Trophoblast cell (in vitro differentiated cells and primary cell): ENCODE results near the gene TOPBP1.

Experiments used
- DNase-seq, 2 donors: peaks; one replicate each; pipeline ENCODE4 v3.0.0-alpha.2; 2016
- H2AFZ ChIP-seq: 2 replicates; pipeline ENCODE4 v1.6.1; 2013; ENCODE audit warnings: low read length, moderate library complexity, mild to moderate bottlenecking; ENCODE audit not compliant: insufficient read depth, poor library complexity
- H2AK5ac ChIP-seq: 2 replicates; pipeline ENCODE4 v1.6.1; 2013; ENCODE audit warnings: mild to moderate bottlenecking, low read length
- H2BK120ac ChIP-seq: 2 replicates; pipeline ENCODE4 v1.6.1; 2013; ENCODE audit warnings: low read length, mild to moderate bottlenecking, moderate library complexity; ENCODE audit not compliant: insufficient read depth, poor library complexity
- H2BK12ac ChIP-seq: 2 replicates; pipeline ENCODE4 v1.6.1; 2013; ENCODE audit warnings: mild to moderate bottlenecking, low read length, moderate library complexity
- H2BK5ac ChIP-seq: 2 replicates; pipeline ENCODE4 v1.6.1; 2013; ENCODE audit warnings: low read length, low read depth, moderate library complexity, mild to moderate bottlenecking; ENCODE audit not compliant: poor library complexity
- H3K14ac ChIP-seq: 2 replicates; pipeline ENCODE4 v1.6.1; 2013; ENCODE audit warnings: mild to moderate bottlenecking, low read length
- H3K18ac ChIP-seq: 2 replicates; pipeline ENCODE4 v1.6.1; 2013; ENCODE audit warnings: mild to moderate bottlenecking, low read length
- H3K23ac ChIP-seq: 2 replicates; pipeline ENCODE4 v1.6.1; 2013; ENCODE audit warnings: low read length
- H3K27ac ChIP-seq: 2 replicates; pipeline ENCODE4 v1.5.1; 2013; ENCODE audit warnings: low read depth, mild to moderate bottlenecking, inconsistent platforms, low read length, moderate library complexity
- H3K27me3 ChIP-seq: 2 replicates; pipeline ENCODE4 v1.6.1; 2013; ENCODE audit warnings: inconsistent platforms, mild to moderate bottlenecking, low read length, moderate library complexity; ENCODE audit not compliant: insufficient read depth
- H3K36me3 ChIP-seq, 2 experiments: 1 replicate in 1 of 2; 2 replicates in 1 of 2; pipeline ENCODE4 v1.6.1; 2013; ENCODE audit warnings: low read length in 2 of 2, mild to moderate bottlenecking in 2 of 2, moderate library complexity in 1 of 2; ENCODE audit not compliant: insufficient read depth in 2 of 2, control insufficient read depth in 1 of 2
- H3K4ac ChIP-seq: 2 replicates; pipeline ENCODE4 v1.6.1; 2013; ENCODE audit warnings: low read depth, mild to moderate bottlenecking, low read length, moderate library complexity
- H3K4me1 ChIP-seq, 2 experiments: 1 replicate in 1 of 2; 2 replicates in 1 of 2; pipeline ENCODE4 v1.6.1; 2013; ENCODE audit warnings: low read length in 2 of 2, mild to moderate bottlenecking in 2 of 2, moderate library complexity in 1 of 2; ENCODE audit not compliant: insufficient read depth in 2 of 2, control insufficient read depth in 1 of 2
- H3K4me2 ChIP-seq: 2 replicates; pipeline ENCODE4 v1.6.1; 2013; ENCODE audit warnings: inconsistent platforms, mild to moderate bottlenecking, low read length, moderate library complexity
- H3K4me3 ChIP-seq: 2 replicates; pipeline ENCODE4 v1.5.1; 2013; ENCODE audit warnings: mild to moderate bottlenecking, low read depth, low read length, inconsistent platforms
- H3K79me1 ChIP-seq: one replicate; pipeline ENCODE4 v1.6.1; 2013; ENCODE audit warnings: low read length
- H3K79me2 ChIP-seq: 2 replicates; pipeline ENCODE4 v1.6.1; 2013; ENCODE audit warnings: low read length, mild to moderate bottlenecking; ENCODE audit not compliant: control insufficient read depth, insufficient read depth, poor library complexity
- H3K9ac ChIP-seq: 2 replicates; pipeline ENCODE4 v1.6.1; 2013; ENCODE audit warnings: mild to moderate bottlenecking, low read length
- H3K9me3 ChIP-seq: 2 replicates; pipeline ENCODE4 v1.6.1; 2013; ENCODE audit warnings: low read depth, mild to moderate bottlenecking, control low read depth, inconsistent platforms, low read length; ENCODE audit not compliant: insufficient read depth
- H4K12ac ChIP-seq: 2 replicates; pipeline ENCODE4 v1.6.1; 2013; ENCODE audit warnings: low read depth, mild to moderate bottlenecking, low read length, moderate library complexity
- H4K8ac ChIP-seq: 2 replicates; pipeline ENCODE4 v1.6.1; 2013; ENCODE audit warnings: low read depth, mild to moderate bottlenecking, low read length, moderate library complexity
- H4K91ac ChIP-seq: one replicate; pipeline ENCODE4 v1.6.1; 2013; ENCODE audit warnings: low read depth, mild to moderate bottlenecking, low read length, moderate library complexity
- WGBS: extraction: QIAGEN DNeasy Blood & Tissue Kit; methylation state at CpG from one replicate; pipeline ENCODE4 v1.1.7; 2013; ENCODE audit warnings: missing lambda C conversion rate; ENCODE audit not compliant: insufficient read length, insufficient coverage; ENCODE audit errors: extremely low coverage; 5-methylcytosine and 5-hydroxymethylcytosine counted together

Gene TOPBP1

DNA sequence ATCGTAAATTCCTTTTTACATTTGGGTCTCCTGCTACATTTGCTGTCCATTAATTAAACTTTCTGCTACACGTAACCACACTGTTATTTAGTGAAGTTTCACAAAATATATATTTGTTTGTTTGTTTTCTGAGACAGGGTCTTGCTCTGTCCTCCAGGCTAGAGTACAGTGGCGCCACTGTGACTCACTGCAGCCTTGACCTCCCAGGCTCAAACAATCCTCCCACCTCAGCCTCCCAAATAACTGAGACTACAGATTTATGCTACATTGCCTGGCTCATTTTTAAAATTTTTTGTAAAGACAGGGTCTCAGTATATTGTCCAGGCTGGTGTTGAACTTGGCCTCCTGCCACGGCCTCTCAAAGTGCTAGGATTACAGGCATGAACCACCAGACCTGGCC, 20.5 kb downstream of the TOPBP1 start:
- H3K79me2 ChIP-seq = no peaks in the 10 kb centered on the region
- H3K23ac ChIP-seq = no peak overlapping the region
- WGBS = no CpG with 5 or more reads among the region's 4 CpGs
- H3K4me1 ChIP-seq = no peaks in the 10 kb centered on the region
- DNase-seq = no peak
- no peaks in the 10 kb centered on the region for H3K9me3 ChIP-seq
- no peak overlapping the region for H2BK5ac ChIP-seq
- no peak overlapping the region for H3K14ac ChIP-seq
- H3K9ac ChIP-seq = no peak overlapping the region
- H2AFZ ChIP-seq = no peak overlapping the region
- no peak overlapping the region for H3K27ac ChIP-seq
- H3K27me3 ChIP-seq = no peaks in the 10 kb centered on the region
- H2BK120ac ChIP-seq = no peak overlapping the region
- no peak overlapping the region for H3K4me3 ChIP-seq
- H4K91ac ChIP-seq = no peak overlapping the region
- H3K4me2 ChIP-seq = no peak overlapping the region
- no peaks in the 10 kb centered on the region for H3K79me1 ChIP-seq
- no peak overlapping the region for H3K4ac ChIP-seq
- no peak overlapping the region for H2AK5ac ChIP-seq
- peaks cover 14 to 23% of the 10 kb centered on the region in 2 experiments for H3K36me3 ChIP-seq
- H4K8ac ChIP-seq = no peak overlapping the region
- no peak overlapping the region for H2BK12ac ChIP-seq
- H4K12ac ChIP-seq = no peak overlapping the region
- H3K18ac ChIP-seq = no peak overlapping the region

DNA sequence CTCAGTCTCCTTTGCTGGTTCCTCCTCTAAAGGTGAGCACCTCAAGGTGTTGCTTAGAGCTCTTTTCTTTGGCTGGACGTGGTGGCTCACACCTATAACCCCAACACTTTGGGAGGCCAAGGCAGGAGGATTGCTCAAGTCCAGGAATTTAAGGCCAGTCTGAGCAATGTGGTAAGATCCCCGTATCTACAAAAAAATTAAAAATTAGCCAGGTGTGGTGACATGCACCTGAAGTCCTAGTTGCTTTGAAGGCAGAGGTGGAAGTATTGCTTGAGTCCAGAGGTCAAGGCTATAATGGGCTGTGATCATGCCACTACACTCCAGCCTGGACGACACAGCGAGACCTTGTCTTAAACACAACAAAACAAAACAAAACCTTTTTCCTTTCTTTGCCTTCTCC, 28.3 kb downstream of the TOPBP1 start:
- no peak overlapping the region for H2AK5ac ChIP-seq
- H3K23ac ChIP-seq = no peak overlapping the region
- no peak overlapping the region for H2BK12ac ChIP-seq
- no peak overlapping the region for H3K18ac ChIP-seq
- no peak overlapping the region for H3K4me3 ChIP-seq
- H4K12ac ChIP-seq = no peak overlapping the region
- H3K27me3 ChIP-seq = no peaks in the 10 kb centered on the region
- H3K36me3 ChIP-seq = peaks cover 28 to 33% of the 10 kb centered on the region in 2 experiments
- H3K4ac ChIP-seq = no peak overlapping the region
- no peaks in the 10 kb centered on the region for H3K79me2 ChIP-seq
- H3K27ac ChIP-seq = no peak overlapping the region
- H3K4me1 ChIP-seq = no peaks in the 10 kb centered on the region
- H3K4me2 ChIP-seq = no peak overlapping the region
- H3K9me3 ChIP-seq = no peaks in the 10 kb centered on the region
- H3K14ac ChIP-seq = no peak overlapping the region
- no peak overlapping the region for H2BK120ac ChIP-seq
- no peak overlapping the region for H2BK5ac ChIP-seq
- H4K91ac ChIP-seq = no peak overlapping the region
- DNase-seq = no peak
- no peak overlapping the region for H3K9ac ChIP-seq
- WGBS = no CpG with 5 or more reads among the region's 4 CpGs
- H2AFZ ChIP-seq = no peak overlapping the region
- H4K8ac ChIP-seq = no peak overlapping the region
- H3K79me1 ChIP-seq = no peaks in the 10 kb centered on the region

DNA sequence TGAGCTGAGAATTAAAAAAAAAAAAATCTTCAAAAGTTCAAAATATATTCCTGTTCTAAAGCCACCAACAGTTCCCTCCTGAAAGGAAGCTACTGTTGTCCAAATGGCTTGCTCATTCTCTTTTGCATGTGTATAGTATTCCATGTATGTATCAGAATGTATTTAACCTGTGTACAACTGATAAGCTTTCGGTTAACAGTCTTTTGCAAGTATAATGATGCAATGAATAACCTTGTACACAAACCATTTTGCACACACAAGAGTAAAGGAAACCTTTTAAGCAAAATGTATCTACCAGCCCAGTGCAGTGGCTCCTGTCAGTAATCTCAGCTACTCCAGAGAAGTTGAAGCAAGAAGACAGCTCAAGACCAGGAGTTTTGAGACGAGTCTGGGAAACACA, 32.6 kb downstream of the TOPBP1 start:
- no peak overlapping the region for H2BK12ac ChIP-seq
- H2BK120ac ChIP-seq = no peak overlapping the region
- no peak overlapping the region for H3K9ac ChIP-seq
- no peaks in the 10 kb centered on the region for H3K4me1 ChIP-seq
- H3K4me2 ChIP-seq = no peak overlapping the region
- no peak overlapping the region for H4K91ac ChIP-seq
- no peaks in the 10 kb centered on the region for H3K79me1 ChIP-seq
- H4K8ac ChIP-seq = no peak overlapping the region
- no peak overlapping the region for H3K27ac ChIP-seq
- no peak overlapping the region for H2BK5ac ChIP-seq
- no peak overlapping the region for H3K4me3 ChIP-seq
- no peak overlapping the region for H3K4ac ChIP-seq
- H2AK5ac ChIP-seq = no peak overlapping the region
- no peak overlapping the region for H4K12ac ChIP-seq
- H2AFZ ChIP-seq = no peak overlapping the region
- no peaks in the 10 kb centered on the region for H3K9me3 ChIP-seq
- WGBS = no CpG with 5 or more reads among the region's 2 CpGs
- no peaks in the 10 kb centered on the region for H3K79me2 ChIP-seq
- H3K27me3 ChIP-seq = no peaks in the 10 kb centered on the region
- H3K36me3 ChIP-seq = peaks cover 29 to 32% of the 10 kb centered on the region in 2 experiments
- no peak for DNase-seq
- H3K14ac ChIP-seq = no peak overlapping the region
- H3K18ac ChIP-seq = no peak overlapping the region
- H3K23ac ChIP-seq = no peak overlapping the region

DNA sequence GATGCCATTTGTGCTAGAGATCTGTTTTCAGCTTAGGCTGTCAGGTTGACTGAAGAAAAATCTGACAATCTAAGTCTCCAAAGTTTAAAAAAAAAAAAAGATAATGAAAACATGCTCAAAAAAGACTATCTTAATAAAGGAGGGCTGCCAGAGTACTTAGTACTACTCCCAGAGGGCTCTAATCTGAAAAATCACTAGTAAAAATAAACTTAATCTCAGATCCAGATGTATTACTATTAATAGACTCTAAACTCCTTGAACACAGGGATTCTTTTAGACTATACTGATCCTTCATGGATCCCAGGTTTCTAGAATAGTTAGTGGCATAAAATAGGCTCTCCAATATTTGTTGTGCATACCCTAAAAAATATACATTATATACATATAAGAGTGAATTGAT, 34.0 kb downstream of the TOPBP1 start:
- Histone ChIP-seq H2BK120ac (no peak overlapping the region), H2BK5ac (no peak overlapping the region), H4K8ac (no peak overlapping the region), H3K4me1 (no peaks in the 10 kb centered on the region), H3K18ac (no peak overlapping the region), H3K27ac (no peak overlapping the region), H2BK12ac (no peak overlapping the region), H3K9me3 (no peaks in the 10 kb centered on the region), H3K4me3 (no peak overlapping the region), H2AFZ (no peak overlapping the region), H3K14ac (no peak overlapping the region), H3K27me3 (no peaks in the 10 kb centered on the region), H3K36me3 (peaks cover 26 to 27% of the 10 kb centered on the region in 2 experiments), H3K79me1 (no peaks in the 10 kb centered on the region), H3K9ac (no peak overlapping the region), H2AK5ac (no peak overlapping the region), H4K91ac (no peak overlapping the region), H4K12ac (no peak overlapping the region), H3K4me2 (no peak overlapping the region), H3K4ac (no peak overlapping the region), H3K79me2 (no peaks in the 10 kb centered on the region), H3K23ac (no peak overlapping the region)
- DNase-seq = no peak
